Measurements from ENCODE around the gene AMBP. TPM values are rescaled to one million over a fixed set of nuclear protein-coding genes. Genes with fewer than 3 reads are reported as not detected.

Gene AMBP
- total RNA-seq, 1 experiment from 2014 or later: not detected

DNA sequence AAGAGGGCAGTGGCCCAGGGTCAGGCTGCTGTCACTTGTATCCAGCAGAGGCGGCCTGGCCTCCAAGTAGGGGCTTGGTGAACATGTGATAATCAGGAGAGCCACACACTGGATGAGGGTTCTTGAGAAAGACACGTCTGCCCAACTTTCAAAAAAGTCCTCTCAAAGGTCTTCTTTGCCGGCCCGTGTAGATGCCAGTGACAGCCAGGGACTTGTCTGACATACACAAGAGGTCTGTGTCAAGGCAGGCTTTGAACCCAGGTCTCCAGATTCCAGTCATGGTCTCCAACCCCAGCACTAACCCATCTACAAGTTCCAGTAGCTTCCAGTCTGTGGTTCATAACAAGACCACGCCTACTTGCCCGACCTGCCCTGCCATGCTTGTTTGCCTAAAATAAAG is 7.9 kb upstream of the AMBP start:
- TF ChIP-seq EZH2 (IDR thresholded peaks at IDR 0.05; ENCODE audit: low read depth): no peak
- TF ChIP-seq, protein P1, sequence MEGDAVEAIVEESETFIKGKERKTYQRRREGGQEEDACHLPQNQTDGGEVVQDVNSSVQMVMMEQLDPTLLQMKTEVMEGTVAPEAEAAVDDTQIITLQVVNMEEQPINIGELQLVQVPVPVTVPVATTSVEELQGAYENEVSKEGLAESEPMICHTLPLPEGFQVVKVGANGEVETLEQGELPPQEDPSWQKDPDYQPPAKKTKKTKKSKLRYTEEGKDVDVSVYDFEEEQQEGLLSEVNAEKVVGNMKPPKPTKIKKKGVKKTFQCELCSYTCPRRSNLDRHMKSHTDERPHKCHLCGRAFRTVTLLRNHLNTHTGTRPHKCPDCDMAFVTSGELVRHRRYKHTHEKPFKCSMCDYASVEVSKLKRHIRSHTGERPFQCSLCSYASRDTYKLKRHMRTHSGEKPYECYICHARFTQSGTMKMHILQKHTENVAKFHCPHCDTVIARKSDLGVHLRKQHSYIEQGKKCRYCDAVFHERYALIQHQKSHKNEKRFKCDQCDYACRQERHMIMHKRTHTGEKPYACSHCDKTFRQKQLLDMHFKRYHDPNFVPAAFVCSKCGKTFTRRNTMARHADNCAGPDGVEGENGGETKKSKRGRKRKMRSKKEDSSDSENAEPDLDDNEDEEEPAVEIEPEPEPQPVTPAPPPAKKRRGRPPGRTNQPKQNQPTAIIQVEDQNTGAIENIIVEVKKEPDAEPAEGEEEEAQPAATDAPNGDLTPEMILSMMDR (conservative IDR thresholded peaks at IDR 0.05): no peak
- ChIA-PET POLR2A (ENCODE audit: unreplicated experiment) (no interaction called here), CTCF (no interaction called here)
- Histone ChIP-seq H3K27me3 (ENCODE audit: insufficient read depth, low read depth) (peaks cover 56% of the 10 kb centered on the region), H3K36me3 (ENCODE audit: low read depth) (no peaks in the 10 kb centered on the region), H4K20me1 (ENCODE audit: insufficient read depth) (no peaks in the 10 kb centered on the region), H3K9me2 (ENCODE audit: insufficient read depth) (no peaks in the 10 kb centered on the region), H3K4me1 (replicated peaks; ENCODE audit: insufficient read depth) (no peaks in the 10 kb centered on the region), H3F3A (ENCODE audit: insufficient read depth, low read depth) (no peaks in the 10 kb centered on the region), H3K4me3 (no peak overlapping the region), H3K79me2 (ENCODE audit: low read depth) (no peaks in the 10 kb centered on the region), H2AFZ (no peak overlapping the region), H3K27ac (no peak overlapping the region), H3K9me3 (ENCODE audit: insufficient read depth, low read depth) (no peaks in the 10 kb centered on the region), H3K4me2 (no peak overlapping the region)
- intact Hi-C loops (cut with micrococcal nuclease; ENCODE audit: unreplicated experiment): no loop called here
- DNase-seq: no peak
- no TSS peak for BruUV-seq (replicated peaks)

DNA sequence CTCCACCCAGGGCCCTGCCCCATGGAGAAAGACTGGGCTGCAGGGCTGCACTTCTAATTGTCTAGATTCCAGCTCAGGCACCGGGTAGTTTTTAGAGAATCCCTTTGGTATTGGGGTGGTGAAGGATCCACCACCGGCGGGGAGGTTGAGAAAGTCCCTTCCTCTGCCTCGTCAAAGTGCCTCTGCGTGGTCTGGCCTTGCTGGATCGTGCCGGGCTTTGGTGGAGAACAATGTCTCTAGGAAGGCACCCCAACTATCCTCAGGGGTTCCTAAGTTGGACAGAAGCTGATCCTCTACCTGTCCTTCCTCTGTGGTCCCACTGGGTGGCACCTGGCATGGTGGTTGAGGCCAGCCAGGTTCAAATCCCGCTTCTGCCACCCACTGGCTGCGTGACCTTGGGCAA is 7.3 kb upstream of the AMBP start:
- CTCF ChIA-PET: no interaction called here
- no peaks in the 10 kb centered on the region for H3K9me3 ChIP-seq (ENCODE audit: insufficient read depth, low read depth)
- no peaks in the 10 kb centered on the region for H3K79me2 ChIP-seq (ENCODE audit: low read depth)
- TF ChIP-seq, protein P1 (conservative IDR thresholded peaks at IDR 0.05): no peak
- H3K27ac ChIP-seq: no peak overlapping the region
- no peaks in the 10 kb centered on the region for H4K20me1 ChIP-seq (ENCODE audit: insufficient read depth)
- intact Hi-C loops (cut with micrococcal nuclease; ENCODE audit: unreplicated experiment): no loop called here
- H3F3A ChIP-seq (ENCODE audit: insufficient read depth, low read depth): no peaks in the 10 kb centered on the region
- no peak for DNase-seq
- H3K36me3 ChIP-seq (ENCODE audit: low read depth): no peaks in the 10 kb centered on the region
- no peak overlapping the region for H3K4me3 ChIP-seq
- no peak overlapping the region for H2AFZ ChIP-seq
- BruUV-seq (replicated peaks): no TSS peak
- H3K9me2 ChIP-seq (ENCODE audit: insufficient read depth): no peaks in the 10 kb centered on the region
- no peaks in the 10 kb centered on the region for H3K4me1 ChIP-seq (replicated peaks; ENCODE audit: insufficient read depth)
- no peak overlapping the region for H3K4me2 ChIP-seq
- H3K27me3 ChIP-seq (ENCODE audit: insufficient read depth, low read depth): peaks cover 57% of the 10 kb centered on the region
- POLR2A ChIA-PET (ENCODE audit: unreplicated experiment): no interaction called here

DNA sequence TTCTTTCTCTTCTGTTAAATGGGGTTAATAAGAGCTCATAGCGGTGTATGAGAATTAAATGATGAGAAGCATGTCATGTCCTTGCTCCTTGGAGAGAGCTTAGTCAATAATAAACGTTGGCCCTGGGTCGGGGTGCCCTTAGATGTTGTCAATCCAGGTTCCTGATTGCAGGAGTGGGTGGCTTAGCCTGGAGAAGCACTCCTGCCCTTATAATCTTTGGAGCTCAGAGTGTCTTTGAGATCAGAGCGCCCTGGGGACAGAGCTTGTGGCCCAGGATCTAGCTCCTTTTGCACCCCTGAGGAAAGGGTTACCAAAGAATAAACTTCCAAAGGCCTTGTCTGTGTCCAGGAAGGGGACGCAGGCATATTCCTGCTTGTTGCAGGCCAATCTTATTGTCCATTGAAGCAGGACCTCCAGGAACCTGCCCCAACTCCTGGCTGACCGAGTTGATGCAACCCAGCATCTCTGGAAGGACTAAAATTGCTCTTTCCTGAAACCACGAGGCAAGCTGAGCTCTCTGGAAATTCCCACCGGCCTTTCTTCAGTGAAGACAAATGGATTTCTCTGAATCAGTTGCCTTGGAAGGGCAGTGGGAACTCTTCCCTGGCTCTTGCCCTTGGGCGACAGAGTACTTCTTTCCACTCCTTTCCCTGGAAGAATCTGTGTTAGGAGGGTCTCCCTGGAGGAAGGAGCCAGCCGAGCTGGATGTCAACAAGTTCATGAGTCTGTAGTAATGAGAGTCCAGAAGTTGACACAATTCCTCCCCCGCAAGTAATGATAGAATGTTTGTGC is 6.4 kb upstream of the AMBP start:
- intact Hi-C loops (cut with micrococcal nuclease; ENCODE audit: unreplicated experiment): no loop called here
- ChIA-PET POLR2A (ENCODE audit: unreplicated experiment) (no interaction called here), CTCF (interaction anchor here (0.5 to 0.8 kb wide), 2 partner anchors 206 to 289 kb away, joined by 5 to 6 read pairs; no protein-coding TSS in a partner anchor)
- Histone ChIP-seq H3K27ac (no peak overlapping the region), H3K9me2 (ENCODE audit: insufficient read depth) (no peaks in the 10 kb centered on the region), H3F3A (ENCODE audit: insufficient read depth, low read depth) (no peaks in the 10 kb centered on the region), H4K20me1 (ENCODE audit: insufficient read depth) (no peaks in the 10 kb centered on the region), H2AFZ (no peak overlapping the region), H3K27me3 (ENCODE audit: insufficient read depth, low read depth) (peaks cover 63% of the 10 kb centered on the region), H3K36me3 (ENCODE audit: low read depth) (no peaks in the 10 kb centered on the region), H3K4me2 (no peak overlapping the region), H3K79me2 (ENCODE audit: low read depth) (no peaks in the 10 kb centered on the region), H3K4me3 (no peak overlapping the region), H3K9me3 (ENCODE audit: insufficient read depth, low read depth) (no peaks in the 10 kb centered on the region), H3K4me1 (replicated peaks; ENCODE audit: insufficient read depth) (no peaks in the 10 kb centered on the region)
- no TSS peak for BruUV-seq (replicated peaks)
- TF ChIP-seq, protein P1 (conservative IDR thresholded peaks at IDR 0.05): no peak
- TF ChIP-seq EZH2 (IDR thresholded peaks at IDR 0.05; ENCODE audit: low read depth): no peak
- DNase-seq: no peak

All from PC-9 (cell line).